ENCODE data around the gene PSMB10.

The PSMB10 gene

GRCh38 chr16:67936880-67937605 lies 393 bp upstream of the PSMB10 start:
- Histone ChIP-seq H3K27me3 (ENCODE audit: insufficient read depth, low read length, poor library complexity, severe bottlenecking) (no peaks in the 10 kb centered on the region), H3K4me1 (ENCODE audit: insufficient read depth, low read length, poor library complexity, severe bottlenecking) (peaks cover 24% of the 10 kb centered on the region), H3K36me3 (ENCODE audit: insufficient read depth, low read length) (no peaks in the 10 kb centered on the region; the same call in 1 of the 2 replicates), H3K9ac (ENCODE audit: low read depth, low read length, poor library complexity, severe bottlenecking) (peak overlapping the region; percentile 96), H3K9me2 (replicated peaks; ENCODE audit: low read depth, low read length) (no peaks in the 10 kb centered on the region), H3K4me2 (ENCODE audit: low read depth, low read length, poor library complexity, severe bottlenecking) (peak overlapping the region; percentile 84), H3F3A (ENCODE audit: low read depth) (no peaks in the 10 kb centered on the region; the same call in 1 of the 2 replicates), H3K4me3 (ENCODE audit: low read length, poor library complexity, severe bottlenecking) (peak overlapping the region; percentile 80), H4K20me1 (ENCODE audit: insufficient read depth, low read length, poor library complexity, severe bottlenecking) (peaks cover 7% of the 10 kb centered on the region), H3K79me2 (ENCODE audit: insufficient read depth, low read length) (peaks cover 30% of the 10 kb centered on the region), H3K9me3 (ENCODE audit: insufficient read depth, low read depth, low read length) (no peaks in the 10 kb centered on the region), H2AFZ (ENCODE audit: low read length) (peak overlapping the region; percentile 65)
- TF ChIP-seq CTCF (conservative IDR thresholded peaks at IDR 0.05; ENCODE audit: low read length) (no peak), EZH2phosphoT487 (IDR thresholded peaks at IDR 0.05; ENCODE audit: borderline replicate concordance) (no peak)

- Histone ChIP-seq H3F3A (ENCODE audit: low read depth) (no peaks in the 10 kb centered on the region; the same call in 1 of the 2 replicates), H3K9me2 (replicated peaks; ENCODE audit: low read depth, low read length) (no peaks in the 10 kb centered on the region), H3K36me3 (ENCODE audit: insufficient read depth, low read length) (no peaks in the 10 kb centered on the region; the same call in 1 of the 2 replicates), H3K4me3 (ENCODE audit: low read length, poor library complexity, severe bottlenecking) (peak overlapping the region; percentile 80), H3K79me2 (ENCODE audit: insufficient read depth, low read length) (peaks cover 30% of the 10 kb centered on the region), H3K27me3 (ENCODE audit: insufficient read depth, low read length, poor library complexity, severe bottlenecking) (no peaks in the 10 kb centered on the region), H3K4me2 (ENCODE audit: low read depth, low read length, poor library complexity, severe bottlenecking) (peak overlapping the region; percentile 84), H4K20me1 (ENCODE audit: insufficient read depth, low read length, poor library complexity, severe bottlenecking) (peaks cover 7% of the 10 kb centered on the region), H2AFZ (ENCODE audit: low read length) (peak overlapping the region; percentile 65), H3K9ac (ENCODE audit: low read depth, low read length, poor library complexity, severe bottlenecking) (peak overlapping the region; percentile 96), H3K9me3 (ENCODE audit: insufficient read depth, low read depth, low read length) (no peaks in the 10 kb centered on the region), H3K4me1 (ENCODE audit: insufficient read depth, low read length, poor library complexity, severe bottlenecking) (peaks cover 14% of the 10 kb centered on the region)
- TF ChIP-seq EZH2phosphoT487 (IDR thresholded peaks at IDR 0.05; ENCODE audit: borderline replicate concordance): no peak
- TF ChIP-seq CTCF (conservative IDR thresholded peaks at IDR 0.05; ENCODE audit: low read length): no peak
These were observed 1.1 kb downstream of the PSMB10 start for GRCh38 chr16:67935402-67936123.

DNA sequence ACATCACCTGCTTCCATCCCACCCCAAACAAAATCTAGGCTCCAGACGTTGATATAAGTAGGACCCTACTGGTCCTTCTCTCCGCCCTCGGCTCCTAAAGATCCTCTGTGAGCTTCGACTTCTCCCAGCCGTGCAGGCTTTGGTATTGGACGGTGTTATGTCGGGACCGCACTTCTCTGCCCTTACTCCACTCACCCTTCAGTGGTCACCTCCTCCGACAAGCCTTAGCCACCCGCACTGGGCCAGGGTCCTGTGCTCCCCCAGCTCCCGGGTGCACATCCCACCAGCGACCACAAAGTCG lies 1.6 kb downstream of the PSMB10 start:
- no peaks in the 10 kb centered on the region; the same call in 1 of the 2 replicates for H3K36me3 ChIP-seq (ENCODE audit: insufficient read depth, low read length)
- peak overlapping the region; percentile 80 for H3K4me3 ChIP-seq (ENCODE audit: low read length, poor library complexity, severe bottlenecking)
- peaks cover 14% of the 10 kb centered on the region for H3K4me1 ChIP-seq (ENCODE audit: insufficient read depth, low read length, poor library complexity, severe bottlenecking)
- TF ChIP-seq EZH2phosphoT487 (IDR thresholded peaks at IDR 0.05; ENCODE audit: borderline replicate concordance) (no peak), CTCF (conservative IDR thresholded peaks at IDR 0.05; ENCODE audit: low read length) (no peak)
- no peaks in the 10 kb centered on the region for H3K9me2 ChIP-seq (replicated peaks; ENCODE audit: low read depth, low read length)
- peak overlapping the region; percentile 84 for H3K4me2 ChIP-seq (ENCODE audit: low read depth, low read length, poor library complexity, severe bottlenecking)
- no peaks in the 10 kb centered on the region for H3K9me3 ChIP-seq (ENCODE audit: insufficient read depth, low read depth, low read length)
- peaks cover 30% of the 10 kb centered on the region for H3K79me2 ChIP-seq (ENCODE audit: insufficient read depth, low read length)
- H4K20me1 ChIP-seq (ENCODE audit: insufficient read depth, low read length, poor library complexity, severe bottlenecking): peaks cover 7% of the 10 kb centered on the region
- peak overlapping the region; percentile 96 for H3K9ac ChIP-seq (ENCODE audit: low read depth, low read length, poor library complexity, severe bottlenecking)
- no peaks in the 10 kb centered on the region for H3K27me3 ChIP-seq (ENCODE audit: insufficient read depth, low read length, poor library complexity, severe bottlenecking)
- no peaks in the 10 kb centered on the region for H3F3A ChIP-seq (ENCODE audit: low read depth)
- no peak overlapping the region for H2AFZ ChIP-seq (ENCODE audit: low read length)

All from Loucy (cell line).